ENCODE measurements around the gene SLC13A1. TPM values are rescaled to one million over a fixed set of nuclear protein-coding genes. Genes with fewer than 3 reads are reported as not detected.

Gene SLC13A1
- total and polyA plus RNA-seq, 4 donors, result not detected

DNA sequence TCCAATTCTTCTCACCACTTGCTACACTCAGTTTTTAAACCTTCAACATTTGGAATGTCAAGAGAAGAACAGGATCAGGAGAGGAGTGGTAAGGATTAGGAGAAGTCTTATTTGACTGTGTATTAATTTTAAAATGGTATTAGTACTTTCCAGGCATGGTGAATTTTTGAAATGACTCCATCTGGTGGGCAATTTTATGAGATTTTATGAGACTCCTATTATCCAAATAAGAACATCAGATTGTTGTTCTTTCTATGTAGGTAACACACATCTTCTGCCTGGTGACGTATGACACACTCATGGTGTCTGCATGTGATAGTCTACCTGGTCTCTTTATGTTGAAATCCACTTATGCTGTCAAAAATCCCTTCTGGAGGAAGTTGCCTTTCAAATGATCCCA, 51.0 kb downstream of the SLC13A1 start:
- DNase-seq (no peak), ATAC-seq (ENCODE audit: low FRiP score) (no peak)
- Histone ChIP-seq H3K36me3 (ENCODE audit: control insufficient read depth in 1 of 2, insufficient read depth in 2 of 2, low read length in 1 of 2) (no peaks in the 10 kb centered on the region), H3K9me3 (ENCODE audit: control insufficient read depth, low read length) (no peaks in the 10 kb centered on the region), H3K4me1 (ENCODE audit: control insufficient read depth in 1 of 2, insufficient read depth in 2 of 2, low read length in 2 of 2) (no peaks in the 10 kb centered on the region), H3K4me3 (ENCODE audit: low read length in 2 of 2) (no peak overlapping the region), H3K27me3 (ENCODE audit: control insufficient read depth in 1 of 2, insufficient read depth in 2 of 2, low read length in 1 of 2) (no peaks in the 10 kb centered on the region), H3K27ac (ENCODE audit: low read depth in 1 of 2, low read length in 2 of 2) (no peak overlapping the region)
- 84 to 85% methylated on average over 1 of the region's 1 CpG for whole genome bisulfite sequencing, 2 donors
- intact Hi-C loops (cut with DNase I), result no loop called here

DNA sequence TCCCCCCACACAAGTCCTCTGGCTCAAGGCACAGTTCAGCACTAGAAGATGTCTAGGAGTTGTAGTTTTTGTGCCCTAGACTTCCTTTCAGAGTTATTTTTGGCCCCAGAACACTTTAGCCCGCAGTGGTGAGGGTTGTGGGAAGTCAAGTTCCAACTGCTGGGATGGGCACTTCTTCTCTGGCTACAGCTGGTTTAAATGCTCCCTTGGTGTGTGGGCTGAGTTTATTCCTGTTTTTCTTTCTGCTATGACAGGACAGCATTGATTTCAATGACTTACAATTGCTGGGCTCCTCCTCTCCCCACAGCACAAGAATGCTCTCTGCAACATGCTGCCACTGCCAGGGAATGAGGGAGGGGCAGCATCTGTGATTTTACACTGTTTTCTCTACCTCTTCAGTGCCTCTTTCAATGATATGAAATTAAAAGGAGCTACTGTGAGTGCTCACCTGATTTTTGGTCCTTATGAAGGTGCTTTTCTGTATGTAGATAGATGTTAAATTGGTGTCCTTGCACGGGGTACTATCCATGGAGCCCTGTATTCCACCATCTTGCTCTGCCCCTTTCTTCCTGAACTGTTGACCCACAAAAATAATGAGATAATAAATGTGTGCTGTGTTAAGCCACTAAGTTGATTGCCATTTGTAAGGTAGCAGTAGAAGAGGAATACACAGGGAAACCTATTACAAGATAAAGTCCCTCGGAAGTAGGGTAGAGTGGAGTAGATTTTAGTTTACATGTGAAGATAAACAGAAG, 56.3 kb downstream of the SLC13A1 start:
- no peaks in the 10 kb centered on the region for H3K9me3 ChIP-seq (ENCODE audit: control insufficient read depth, low read length)
- H3K4me3 ChIP-seq (ENCODE audit: low read length in 2 of 2), result no peak overlapping the region
- no peak overlapping the region for H3K27ac ChIP-seq (ENCODE audit: low read depth in 1 of 2, low read length in 2 of 2)
- intact Hi-C loops (cut with DNase I), result no loop called here
- H3K27me3 ChIP-seq (ENCODE audit: control insufficient read depth in 1 of 2, insufficient read depth in 2 of 2, low read length in 1 of 2), result no peaks in the 10 kb centered on the region
- H3K36me3 ChIP-seq (ENCODE audit: control insufficient read depth in 1 of 2, insufficient read depth in 2 of 2, low read length in 1 of 2), result no peaks in the 10 kb centered on the region
- H3K4me1 ChIP-seq (ENCODE audit: control insufficient read depth in 1 of 2, insufficient read depth in 2 of 2, low read length in 2 of 2), result no peaks in the 10 kb centered on the region
- ATAC-seq (ENCODE audit: low FRiP score) (no peak), DNase-seq (no peak)
- WGBS, 2 donors, result 54 to 60% methylated on average over 3 of the region's 3 CpGs

DNA sequence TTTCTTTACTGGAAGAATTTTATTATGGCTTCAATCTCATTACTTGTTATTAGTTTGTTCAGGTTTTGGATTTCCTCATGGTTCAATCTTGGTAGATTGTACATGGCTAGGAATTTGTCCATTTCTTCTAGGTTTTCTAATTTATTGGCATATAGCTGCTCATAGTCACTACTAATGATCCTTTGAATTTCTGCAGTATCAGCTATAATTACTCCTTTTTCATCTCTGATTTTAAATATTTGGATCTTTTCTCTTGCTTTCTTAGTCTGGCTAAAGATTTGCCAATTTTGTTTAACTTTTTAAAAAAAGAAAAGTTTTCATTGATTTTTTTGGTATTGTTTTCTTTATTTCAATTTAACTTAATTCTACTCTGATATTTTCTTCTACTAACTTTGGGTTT, 59.2 kb downstream of the SLC13A1 start:
- H3K4me3 ChIP-seq (ENCODE audit: low read length in 2 of 2), result no peak overlapping the region
- intact Hi-C loops (cut with DNase I), result no loop called here
- DNase-seq (no peak), ATAC-seq (ENCODE audit: low FRiP score) (no peak)
- H3K9me3 ChIP-seq (ENCODE audit: control insufficient read depth, low read length), result no peaks in the 10 kb centered on the region
- H3K27me3 ChIP-seq (ENCODE audit: control insufficient read depth in 1 of 2, insufficient read depth in 2 of 2, low read length in 1 of 2), result no peaks in the 10 kb centered on the region
- H3K4me1 ChIP-seq (ENCODE audit: control insufficient read depth in 1 of 2, insufficient read depth in 2 of 2, low read length in 2 of 2), result no peaks in the 10 kb centered on the region
- H3K36me3 ChIP-seq (ENCODE audit: control insufficient read depth in 1 of 2, insufficient read depth in 2 of 2, low read length in 1 of 2), result no peaks in the 10 kb centered on the region
- no peak overlapping the region for H3K27ac ChIP-seq (ENCODE audit: low read depth in 1 of 2, low read length in 2 of 2)

DNA sequence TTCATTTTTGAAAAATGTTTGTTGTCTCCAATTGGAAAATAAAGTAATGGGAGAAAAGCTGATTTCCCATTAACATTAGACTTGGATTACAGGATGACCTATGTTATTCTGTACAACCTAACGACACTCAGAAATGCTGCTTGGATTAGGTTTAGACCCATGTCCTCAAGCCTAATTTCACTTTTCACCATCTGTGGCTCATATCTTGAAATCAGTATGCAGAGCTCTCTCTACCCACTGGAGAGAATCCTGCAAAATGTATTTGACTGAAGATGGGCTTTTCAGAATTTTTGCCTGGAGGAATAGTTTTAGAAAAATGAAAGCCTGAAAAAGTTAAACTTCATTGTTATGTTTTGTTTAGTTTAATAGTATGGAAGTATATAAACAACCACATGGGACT, 63.8 kb downstream of the SLC13A1 start:
- Histone ChIP-seq H3K27me3 (ENCODE audit: control insufficient read depth in 1 of 2, insufficient read depth in 2 of 2, low read length in 1 of 2) (no peaks in the 10 kb centered on the region), H3K4me1 (ENCODE audit: control insufficient read depth in 1 of 2, insufficient read depth in 2 of 2, low read length in 2 of 2) (no peaks in the 10 kb centered on the region), H3K9me3 (ENCODE audit: control insufficient read depth, low read length) (no peaks in the 10 kb centered on the region), H3K4me3 (ENCODE audit: low read length in 2 of 2) (no peak overlapping the region), H3K36me3 (ENCODE audit: control insufficient read depth in 1 of 2, insufficient read depth in 2 of 2, low read length in 1 of 2) (no peaks in the 10 kb centered on the region), H3K27ac (ENCODE audit: low read depth in 1 of 2, low read length in 2 of 2) (no peak overlapping the region)
- intact Hi-C loops (cut with DNase I), result no loop called here
- 83 to 90% methylated on average over 1 of the region's 1 CpG for WGBS, 2 donors
- ATAC-seq (ENCODE audit: low FRiP score), result no peak
- no peak for DNase-seq

GRCh38 chr7:123133924-123134323, 65.8 kb downstream of the SLC13A1 start:
- no peak overlapping the region for H3K27ac ChIP-seq (ENCODE audit: low read depth in 1 of 2, low read length in 2 of 2)
- intact Hi-C loops (cut with DNase I), result no loop called here
- H3K4me1 ChIP-seq (ENCODE audit: control insufficient read depth in 1 of 2, insufficient read depth in 2 of 2, low read length in 2 of 2), result no peaks in the 10 kb centered on the region
- ATAC-seq (ENCODE audit: low FRiP score) (no peak), DNase-seq (no peak)
- no peaks in the 10 kb centered on the region for H3K27me3 ChIP-seq (ENCODE audit: control insufficient read depth in 1 of 2, insufficient read depth in 2 of 2, low read length in 1 of 2)
- no peaks in the 10 kb centered on the region for H3K36me3 ChIP-seq (ENCODE audit: control insufficient read depth in 1 of 2, insufficient read depth in 2 of 2, low read length in 1 of 2)
- peaks cover 1% of the 10 kb centered on the region for H3K9me3 ChIP-seq (ENCODE audit: control insufficient read depth, low read length)
- H3K4me3 ChIP-seq (ENCODE audit: low read length in 2 of 2), result no peak overlapping the region
- 93 to 94% methylated on average over 5 of the region's 5 CpGs for WGBS, 2 donors

DNA sequence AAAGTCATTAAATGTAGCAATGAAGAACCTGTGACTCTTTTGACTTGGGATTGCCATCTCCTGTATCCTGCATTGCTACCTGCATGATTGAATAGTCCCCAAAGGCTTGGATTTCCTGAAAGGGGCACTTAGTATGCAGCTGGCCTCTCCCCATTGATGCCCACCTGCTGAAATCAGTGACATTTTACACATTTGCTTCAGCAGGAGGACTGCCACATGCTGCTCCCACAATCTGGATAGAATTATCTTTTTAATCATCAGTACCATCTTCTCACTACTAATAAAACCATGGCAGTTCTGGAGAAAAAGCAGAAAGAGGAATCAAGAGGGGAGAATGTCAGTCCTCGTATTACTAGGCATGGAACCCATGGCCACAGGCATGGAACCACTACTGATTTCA, 67.8 kb downstream of the SLC13A1 start:
- no peaks in the 10 kb centered on the region for H3K36me3 ChIP-seq (ENCODE audit: control insufficient read depth in 1 of 2, insufficient read depth in 2 of 2, low read length in 1 of 2)
- H3K9me3 ChIP-seq (ENCODE audit: control insufficient read depth, low read length), result peaks cover 1% of the 10 kb centered on the region
- DNase-seq (no peak), ATAC-seq (ENCODE audit: low FRiP score) (no peak)
- intact Hi-C loops (cut with DNase I), result no loop called here
- H3K4me1 ChIP-seq (ENCODE audit: control insufficient read depth in 1 of 2, insufficient read depth in 2 of 2, low read length in 2 of 2), result no peaks in the 10 kb centered on the region
- no peak overlapping the region for H3K4me3 ChIP-seq (ENCODE audit: low read length in 2 of 2)
- H3K27me3 ChIP-seq (ENCODE audit: control insufficient read depth in 1 of 2, insufficient read depth in 2 of 2, low read length in 1 of 2), result no peaks in the 10 kb centered on the region
- WGBS, 2 donors, result 81 to 85% methylated on average over 1 of the region's 1 CpG
- H3K27ac ChIP-seq (ENCODE audit: low read depth in 1 of 2, low read length in 2 of 2), result no peak overlapping the region

GRCh38 chr7:123131556-123131955, 68.2 kb downstream of the SLC13A1 start:
- 30 to 59% methylated on average over 2 of the region's 2 CpGs for WGBS, 2 donors
- Histone ChIP-seq H3K36me3 (ENCODE audit: control insufficient read depth in 1 of 2, insufficient read depth in 2 of 2, low read length in 1 of 2) (no peaks in the 10 kb centered on the region), H3K4me1 (ENCODE audit: control insufficient read depth in 1 of 2, insufficient read depth in 2 of 2, low read length in 2 of 2) (no peaks in the 10 kb centered on the region), H3K27ac (ENCODE audit: low read depth in 1 of 2, low read length in 2 of 2) (no peak overlapping the region), H3K9me3 (ENCODE audit: control insufficient read depth, low read length) (peaks cover 1% of the 10 kb centered on the region), H3K4me3 (ENCODE audit: low read length in 2 of 2) (no peak overlapping the region), H3K27me3 (ENCODE audit: control insufficient read depth in 1 of 2, insufficient read depth in 2 of 2, low read length in 1 of 2) (no peaks in the 10 kb centered on the region)
- intact Hi-C loops (cut with DNase I), result no loop called here
- DNase-seq (no peak), ATAC-seq (ENCODE audit: low FRiP score) (no peak)

DNA sequence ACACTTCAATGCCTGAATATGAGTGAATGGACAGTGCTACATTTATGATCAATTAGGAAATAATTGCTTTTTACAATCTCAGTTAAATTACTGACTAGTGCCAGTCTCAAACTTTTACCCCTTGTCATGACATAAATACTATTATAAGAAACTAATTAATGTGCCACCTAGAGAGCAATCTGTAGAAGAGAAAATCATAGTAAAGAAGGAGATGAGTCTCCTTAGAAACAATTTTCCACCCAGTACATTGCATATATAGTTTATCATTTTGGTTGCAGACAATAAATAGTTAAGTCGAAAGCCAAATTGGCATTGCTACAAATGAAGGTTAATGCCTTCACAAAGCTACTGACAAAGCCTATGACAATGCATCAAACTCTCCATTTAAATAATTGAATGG, 68.6 kb downstream of the SLC13A1 start:
- no peak for DNase-seq
- no peak overlapping the region for H3K27ac ChIP-seq (ENCODE audit: low read depth in 1 of 2, low read length in 2 of 2)
- ATAC-seq (ENCODE audit: low FRiP score), result no peak
- no peaks in the 10 kb centered on the region for H3K36me3 ChIP-seq (ENCODE audit: control insufficient read depth in 1 of 2, insufficient read depth in 2 of 2, low read length in 1 of 2)
- no peak overlapping the region for H3K4me3 ChIP-seq (ENCODE audit: low read length in 2 of 2)
- H3K9me3 ChIP-seq (ENCODE audit: control insufficient read depth, low read length), result peaks cover 1% of the 10 kb centered on the region
- intact Hi-C loops (cut with DNase I), result no loop called here
- no peaks in the 10 kb centered on the region for H3K27me3 ChIP-seq (ENCODE audit: control insufficient read depth in 1 of 2, insufficient read depth in 2 of 2, low read length in 1 of 2)
- no peaks in the 10 kb centered on the region for H3K4me1 ChIP-seq (ENCODE audit: control insufficient read depth in 1 of 2, insufficient read depth in 2 of 2, low read length in 2 of 2)
- 90 to 94% methylated on average over 1 of the region's 1 CpG for WGBS, 2 donors

DNA sequence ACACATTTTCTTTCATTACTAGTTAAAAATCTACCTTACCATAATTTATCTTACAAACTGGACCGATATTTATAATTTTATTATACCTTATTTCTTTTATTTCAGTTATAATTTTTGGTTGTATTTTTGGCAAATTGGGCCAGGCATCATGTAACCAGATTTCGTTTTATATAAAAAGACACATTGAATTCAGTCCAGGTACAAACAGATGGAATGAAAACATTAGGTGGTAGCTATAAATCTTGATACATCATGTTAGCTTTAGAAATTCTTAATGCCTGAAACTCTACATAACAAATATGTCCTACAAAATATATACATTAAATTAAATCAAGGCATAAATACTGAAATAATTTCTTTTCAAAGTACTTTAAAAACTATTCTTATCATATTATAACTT, 73.1 kb downstream of the SLC13A1 start:
- H3K4me3 ChIP-seq (ENCODE audit: low read length in 2 of 2), result no peak overlapping the region
- H3K4me1 ChIP-seq (ENCODE audit: control insufficient read depth in 1 of 2, insufficient read depth in 2 of 2, low read length in 2 of 2), result no peaks in the 10 kb centered on the region
- ATAC-seq (ENCODE audit: low FRiP score), result no peak
- 45 to 64% methylated on average over 2 of the region's 2 CpGs for WGBS, 2 donors
- DNase-seq, result no peak
- H3K27ac ChIP-seq (ENCODE audit: low read depth in 1 of 2, low read length in 2 of 2), result no peak overlapping the region
- intact Hi-C loops (cut with DNase I), result no loop called here
- no peaks in the 10 kb centered on the region for H3K36me3 ChIP-seq (ENCODE audit: control insufficient read depth in 1 of 2, insufficient read depth in 2 of 2, low read length in 1 of 2)
- no peaks in the 10 kb centered on the region for H3K27me3 ChIP-seq (ENCODE audit: control insufficient read depth in 1 of 2, insufficient read depth in 2 of 2, low read length in 1 of 2)
- H3K9me3 ChIP-seq (ENCODE audit: control insufficient read depth, low read length), result peaks cover 1% of the 10 kb centered on the region

Data from aorta (tissue), 5 donors.